Mesenchymal stem cell (in vitro differentiated cells and primary cell): ENCODE measurements around the gene VEGFA.

Experiments used
- DNase-seq: peaks from one replicate; pipeline ENCODE4 v3.0.0-alpha.2; 2013
- H2AFZ ChIP-seq: one replicate; pipeline ENCODE4 v1.6.1; 2013; ENCODE audit warnings: low read depth, mild to moderate bottlenecking, control low read depth, inconsistent platforms, low read length, moderate library complexity
- H2AK5ac ChIP-seq: 2 replicates; pipeline ENCODE4 v1.6.1; 2013; ENCODE audit warnings: low read length, moderate library complexity, mild to moderate bottlenecking, inconsistent platforms; ENCODE audit not compliant: severe bottlenecking
- H2BK120ac ChIP-seq: one replicate; pipeline ENCODE4 v1.6.1; 2013; ENCODE audit warnings: low read depth, mild to moderate bottlenecking, inconsistent platforms, low read length, moderate library complexity
- H2BK12ac ChIP-seq, 2 experiments: one replicate each; pipeline ENCODE4 v1.6.1; 2013; ENCODE audit warnings: inconsistent platforms in 2 of 2, low read length in 2 of 2, mild to moderate bottlenecking in 2 of 2, moderate library complexity in 2 of 2, control low read depth in 1 of 2
- H2BK15ac ChIP-seq: one replicate; pipeline ENCODE4 v1.6.1; 2013; ENCODE audit warnings: mild to moderate bottlenecking, low read depth, inconsistent platforms; ENCODE audit not compliant: poor library complexity, severe bottlenecking
- H2BK5ac ChIP-seq: 2 replicates; pipeline ENCODE4 v1.6.1; 2013; ENCODE audit warnings: low read depth, mild to moderate bottlenecking, low read length, control low read depth, inconsistent platforms; ENCODE audit not compliant: poor library complexity, severe bottlenecking
- H3K14ac ChIP-seq, 2 experiments: one replicate each; pipeline ENCODE4 v1.6.1; 2013; ENCODE audit warnings: inconsistent platforms in 2 of 2, low read length in 2 of 2, control low read depth in 1 of 2, mild to moderate bottlenecking in 1 of 2, moderate library complexity in 1 of 2
- H3K18ac ChIP-seq, 2 experiments: one replicate each; pipeline ENCODE4 v1.6.1; 2013; ENCODE audit warnings: inconsistent platforms in 2 of 2, low read length in 2 of 2, control low read depth in 1 of 2, low read depth in 1 of 2, mild to moderate bottlenecking in 1 of 2
- H3K23ac ChIP-seq, 2 experiments: one replicate each; pipeline ENCODE4 v1.6.1; 2013; ENCODE audit warnings: inconsistent platforms in 2 of 2, low read length in 2 of 2, mild to moderate bottlenecking in 2 of 2, moderate library complexity in 2 of 2, control low read depth in 1 of 2
- H3K27ac ChIP-seq: 2 replicates; pipeline ENCODE4 v1.5.1; 2013; ENCODE audit warnings: mild to moderate bottlenecking, moderate library complexity, low read length, control low read depth, inconsistent platforms; ENCODE audit not compliant: poor library complexity, severe bottlenecking
- H3K27me3 ChIP-seq, 2 experiments: 2 replicates each; pipeline versions ENCODE4 v1.6.1 to v1.7.0; 2013; ENCODE audit warnings: low read length in 2 of 2, mild to moderate bottlenecking in 2 of 2, moderate library complexity in 2 of 2, control low read depth in 1 of 2, inconsistent platforms in 1 of 2; ENCODE audit not compliant: control insufficient read depth in 1 of 2, insufficient read depth in 1 of 2
- H3K36me3 ChIP-seq, 2 experiments: 2 replicates each; pipeline versions ENCODE4 v1.6.1 to v1.7.0; 2013; ENCODE audit warnings: low read length in 2 of 2, control low read depth in 1 of 2, inconsistent platforms in 1 of 2, low read depth in 1 of 2, mild to moderate bottlenecking in 1 of 2; ENCODE audit not compliant: insufficient read depth in 2 of 2, control insufficient read depth in 1 of 2
- H3K4ac ChIP-seq, 2 experiments: one replicate each; pipeline ENCODE4 v1.6.1; 2013; ENCODE audit warnings: inconsistent platforms in 2 of 2, low read length in 2 of 2, mild to moderate bottlenecking in 2 of 2, moderate library complexity in 2 of 2, control low read depth in 1 of 2, low read depth in 1 of 2
- H3K4me1 ChIP-seq: 2 replicates; pipeline ENCODE4 v1.6.1; 2013; ENCODE audit warnings: low read depth, low read length, control low read depth; ENCODE audit not compliant: control insufficient read depth, insufficient read depth
- H3K4me2 ChIP-seq: 2 replicates; pipeline ENCODE4 v1.6.1; 2013; ENCODE audit warnings: low read length, mild to moderate bottlenecking, inconsistent platforms; ENCODE audit not compliant: poor library complexity, severe bottlenecking
- H3K4me3 ChIP-seq, 2 experiments: 2 replicates each; pipeline versions ENCODE4 v1.5.1 to v1.7.0; 2013; ENCODE audit warnings: low read length in 2 of 2, mild to moderate bottlenecking in 2 of 2, control low read depth in 1 of 2, low read depth in 1 of 2; ENCODE audit not compliant: insufficient read depth in 1 of 2
- H3K79me1 ChIP-seq: replicated peaks from 2 replicates; pipeline ENCODE4 v1.6.1; 2013; ENCODE audit warnings: mild to moderate bottlenecking, control low read depth, low read length, inconsistent platforms; ENCODE audit not compliant: poor library complexity, severe bottlenecking
- H3K9ac ChIP-seq: 2 replicates; pipeline ENCODE4 v1.7.0; 2013; ENCODE audit warnings: mild to moderate bottlenecking, low read length, moderate library complexity
- H3K9me3 ChIP-seq: 2 replicates; pipeline ENCODE4 v1.7.0; 2013; ENCODE audit warnings: mild to moderate bottlenecking, low read length; ENCODE audit not compliant: control insufficient read depth
- H4K8ac ChIP-seq: one replicate; pipeline ENCODE4 v1.6.1; 2013; ENCODE audit warnings: inconsistent platforms, mild to moderate bottlenecking, low read length, moderate library complexity
- H4K91ac ChIP-seq: one replicate; pipeline ENCODE4 v1.6.1; 2013; ENCODE audit warnings: mild to moderate bottlenecking, low read length, inconsistent platforms
- WGBS: methylation state at CpG from one replicate; pipeline ENCODE4 v1.1.7; 2013; ENCODE audit warnings: mixed read lengths; 5-methylcytosine and 5-hydroxymethylcytosine counted together

The VEGFA gene

GRCh38 chr6:43823390-43823789, 53.4 kb downstream of the VEGFA start:
- H3K4me1 ChIP-seq: peaks cover 21% of the 10 kb centered on the region
- no peak overlapping the region for H4K8ac ChIP-seq
- no peak overlapping the region for H2BK15ac ChIP-seq
- no peaks in the 10 kb centered on the region for H3K79me1 ChIP-seq
- H2AK5ac ChIP-seq: peak overlapping the region; percentile 79
- DNase-seq: no peak
- WGBS: 98% methylated on average over 9 of the region's 9 CpGs
- no peak overlapping the region for H3K18ac ChIP-seq
- no peak overlapping the region for H3K23ac ChIP-seq
- no peaks in the 10 kb centered on the region for H3K9me3 ChIP-seq
- no peak overlapping the region for H3K14ac ChIP-seq
- no peak overlapping the region for H3K4me2 ChIP-seq
- no peak overlapping the region for H3K27ac ChIP-seq
- no peak overlapping the region for H2BK120ac ChIP-seq
- no peak overlapping the region for H3K4ac ChIP-seq
- H4K91ac ChIP-seq: no peak overlapping the region
- no peak overlapping the region for H3K9ac ChIP-seq
- H3K27me3 ChIP-seq: peaks cover 0 to 42% of the 10 kb centered on the region in 2 experiments
- no peaks in the 10 kb centered on the region for H3K36me3 ChIP-seq
- no peak overlapping the region for H2BK5ac ChIP-seq
- H2AFZ ChIP-seq: no peak overlapping the region
- no peak overlapping the region for H3K4me3 ChIP-seq
- H2BK12ac ChIP-seq: no peak overlapping the region

- Histone ChIP-seq H3K18ac (no peak overlapping the region), H4K8ac (no peak overlapping the region), H3K27ac (peak overlapping the region; percentile 4), H3K9me3 (no peaks in the 10 kb centered on the region), H2BK5ac (no peak overlapping the region), H2BK15ac (no peak overlapping the region), H2BK120ac (no peak overlapping the region), H3K14ac (no peak overlapping the region), H3K9ac (no peak overlapping the region), H3K27me3 (peaks cover 0 to 42% of the 10 kb centered on the region in 2 experiments), H2AK5ac (no peak overlapping the region), H3K79me1 (no peaks in the 10 kb centered on the region), H3K4me2 (no peak overlapping the region), H3K4me3 (peak overlapping the region in 1 of 2 experiments; percentile 23), H3K36me3 (no peaks in the 10 kb centered on the region), H2BK12ac (no peak overlapping the region), H4K91ac (no peak overlapping the region), H3K4me1 (peaks cover 21% of the 10 kb centered on the region), H3K4ac (no peak overlapping the region), H3K23ac (no peak overlapping the region), H2AFZ (no peak overlapping the region)
- WGBS: 68% methylated on average over 11 of the region's 11 CpGs
- DNase-seq: no peak
Measured at GRCh38 chr6:43823879-43824702, 54.1 kb downstream of the VEGFA start.

- Histone ChIP-seq H2BK5ac (no peak overlapping the region), H2AFZ (no peak overlapping the region), H2BK15ac (no peak overlapping the region), H3K9ac (no peak overlapping the region), H4K8ac (no peak overlapping the region), H3K27ac (no peak overlapping the region), H3K18ac (no peak overlapping the region), H3K4ac (no peak overlapping the region), H2BK12ac (no peak overlapping the region), H3K4me1 (peaks cover 21% of the 10 kb centered on the region), H3K14ac (no peak overlapping the region), H3K4me3 (peak overlapping the region in 1 of 2 experiments; percentile 23), H3K9me3 (no peaks in the 10 kb centered on the region), H2BK120ac (no peak overlapping the region), H2AK5ac (no peak overlapping the region), H3K79me1 (no peaks in the 10 kb centered on the region), H3K23ac (no peak overlapping the region), H3K4me2 (no peak overlapping the region), H3K36me3 (no peaks in the 10 kb centered on the region), H4K91ac (no peak overlapping the region), H3K27me3 (peaks cover 0 to 42% of the 10 kb centered on the region in 2 experiments)
- 50% methylated on average over 2 of the region's 2 CpGs for WGBS
- no peak for DNase-seq
Measured at GRCh38 chr6:43824703-43825064, 54.7 kb downstream of the VEGFA start.

DNA sequence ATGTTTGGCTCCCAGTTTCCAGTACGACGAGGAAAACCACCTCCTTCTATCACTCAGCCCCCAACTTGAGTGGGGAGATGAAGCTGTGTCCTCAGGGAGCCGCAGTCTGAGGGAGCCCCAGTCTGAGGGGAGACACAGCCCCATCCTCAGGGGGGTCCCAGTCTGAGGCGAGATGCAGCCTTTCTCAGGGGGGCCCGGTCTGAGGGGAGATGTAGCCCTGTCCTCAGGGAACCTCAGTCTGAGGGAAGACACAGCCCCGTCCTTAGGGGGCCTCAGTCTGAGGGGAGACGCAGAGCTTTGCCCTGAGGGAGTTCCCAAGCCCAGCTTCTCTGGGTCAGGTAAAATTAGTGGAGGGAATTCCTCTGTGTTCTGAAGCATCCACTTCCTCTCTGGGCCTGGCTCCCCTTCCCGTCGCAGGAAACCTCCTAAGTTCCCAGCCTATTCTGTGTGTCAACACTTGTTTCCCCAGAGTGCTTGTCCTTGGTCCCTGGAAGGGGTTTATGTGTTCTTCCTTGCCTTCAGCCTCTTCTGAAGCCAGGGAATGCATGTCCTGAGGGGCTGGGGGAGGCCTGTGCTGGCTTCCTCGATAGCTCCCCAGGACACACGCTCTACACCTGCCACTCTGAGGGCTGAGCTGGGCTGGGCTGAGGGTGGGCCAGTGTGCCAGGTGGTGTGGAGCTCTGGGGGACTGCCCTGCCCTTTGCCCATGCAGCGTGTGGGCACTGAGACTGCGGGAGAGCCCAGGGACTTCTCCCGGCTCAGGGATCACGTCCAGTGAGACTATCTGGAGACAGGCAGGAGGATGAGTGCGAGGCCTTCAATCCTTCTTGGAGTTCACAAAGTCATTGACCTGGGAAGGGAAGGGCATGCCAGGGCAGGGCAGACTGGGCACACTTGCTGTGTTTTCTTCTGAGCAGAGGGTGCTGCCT, 55.4 kb downstream of the VEGFA start:
- H3K36me3 ChIP-seq: no peaks in the 10 kb centered on the region
- peak overlapping the region in 1 of 2 experiments; percentile 1 for H2BK12ac ChIP-seq
- H2BK5ac ChIP-seq: no peak overlapping the region
- no peak overlapping the region for H3K4me2 ChIP-seq
- H3K18ac ChIP-seq: no peak overlapping the region
- H3K4me3 ChIP-seq: no peak overlapping the region
- H4K8ac ChIP-seq: no peak overlapping the region
- H2AK5ac ChIP-seq: peak overlapping the region; percentile 18
- no peaks in the 10 kb centered on the region for H3K79me1 ChIP-seq
- H3K27ac ChIP-seq: no peak overlapping the region
- H3K9ac ChIP-seq: no peak overlapping the region
- no peak overlapping the region for H3K4ac ChIP-seq
- WGBS: 91% methylated on average over 16 of the region's 16 CpGs
- no peak for DNase-seq
- no peak overlapping the region for H2BK15ac ChIP-seq
- H4K91ac ChIP-seq: peak overlapping the region; percentile 55
- H3K27me3 ChIP-seq: peaks cover 3 to 48% of the 10 kb centered on the region in 2 experiments
- H3K14ac ChIP-seq: no peak overlapping the region
- no peak overlapping the region for H3K23ac ChIP-seq
- peaks cover 21% of the 10 kb centered on the region for H3K4me1 ChIP-seq
- H2AFZ ChIP-seq: no peak overlapping the region
- H2BK120ac ChIP-seq: no peak overlapping the region
- H3K9me3 ChIP-seq: no peaks in the 10 kb centered on the region
